GM18517 (cell line): Measurements from ENCODE around the gene CNKSR1.

ENCODE experiments used
- ATAC-seq: cut with Tn5 transposase; IDR thresholded peaks from one replicate; pipeline ENCODE4 v1.9.1; 2021; ENCODE audit warnings: mild to moderate bottlenecking, moderate library complexity; ENCODE audit not compliant: unreplicated experiment

CNKSR1 gene, protein sequence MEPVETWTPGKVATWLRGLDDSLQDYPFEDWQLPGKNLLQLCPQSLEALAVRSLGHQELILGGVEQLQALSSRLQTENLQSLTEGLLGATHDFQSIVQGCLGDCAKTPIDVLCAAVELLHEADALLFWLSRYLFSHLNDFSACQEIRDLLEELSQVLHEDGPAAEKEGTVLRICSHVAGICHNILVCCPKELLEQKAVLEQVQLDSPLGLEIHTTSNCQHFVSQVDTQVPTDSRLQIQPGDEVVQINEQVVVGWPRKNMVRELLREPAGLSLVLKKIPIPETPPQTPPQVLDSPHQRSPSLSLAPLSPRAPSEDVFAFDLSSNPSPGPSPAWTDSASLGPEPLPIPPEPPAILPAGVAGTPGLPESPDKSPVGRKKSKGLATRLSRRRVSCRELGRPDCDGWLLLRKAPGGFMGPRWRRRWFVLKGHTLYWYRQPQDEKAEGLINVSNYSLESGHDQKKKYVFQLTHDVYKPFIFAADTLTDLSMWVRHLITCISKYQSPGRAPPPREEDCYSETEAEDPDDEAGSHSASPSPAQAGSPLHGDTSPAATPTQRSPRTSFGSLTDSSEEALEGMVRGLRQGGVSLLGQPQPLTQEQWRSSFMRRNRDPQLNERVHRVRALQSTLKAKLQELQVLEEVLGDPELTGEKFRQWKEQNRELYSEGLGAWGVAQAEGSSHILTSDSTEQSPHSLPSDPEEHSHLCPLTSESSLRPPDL

DNA sequence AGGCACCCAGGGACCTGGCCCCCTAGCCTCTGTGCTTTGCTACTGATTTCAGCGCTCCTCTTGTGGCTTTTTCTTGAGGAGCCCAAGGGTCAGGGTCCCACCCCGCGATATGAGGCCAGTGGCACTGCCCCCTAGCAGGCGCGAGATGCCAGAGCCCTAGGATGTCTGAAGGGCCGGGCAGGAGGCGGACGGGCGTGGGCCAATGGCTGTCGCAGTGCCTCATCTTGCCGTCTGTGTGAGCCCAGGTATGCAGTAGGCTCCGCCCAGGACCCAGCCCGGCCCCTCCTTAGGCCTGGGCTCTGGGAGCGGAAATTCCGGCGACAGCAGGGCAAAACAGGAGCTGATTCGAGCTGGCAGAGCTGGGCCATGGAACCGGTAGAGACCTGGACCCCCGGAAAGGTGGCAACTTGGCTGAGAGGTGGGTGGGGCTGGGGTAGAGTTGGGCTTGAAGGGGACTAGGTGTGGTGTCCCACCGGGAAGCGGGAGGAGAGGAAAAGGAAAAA, at the start of gene CNKSR1:
Gene CNKSR1 (plus strand): TSS at position 310 of the 503 bp plus-strand sequence. CDS start 57 bp downstream, at position 367.
- no peak for ATAC-seq

DNA sequence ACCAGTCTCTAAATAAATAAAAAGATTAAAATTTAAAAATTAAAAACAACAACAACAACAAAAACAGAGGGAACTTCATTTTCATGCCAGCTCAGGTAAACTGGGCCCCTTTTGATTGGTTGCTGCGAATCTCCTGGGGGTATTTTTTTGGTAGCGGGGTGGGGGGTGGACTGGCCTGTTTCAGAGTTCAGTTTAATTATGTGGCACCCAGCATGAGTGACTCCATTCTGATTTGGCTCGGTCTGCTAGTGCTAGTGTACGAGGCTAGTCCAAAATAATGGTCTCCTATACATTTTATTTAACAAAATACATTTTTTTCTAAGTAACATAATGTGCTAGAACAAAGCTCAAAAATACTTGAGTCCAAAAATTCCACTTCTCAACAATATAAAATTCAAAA, 47.5 kb upstream of the CNKSR1 start:
- no peak for ATAC-seq

DNA sequence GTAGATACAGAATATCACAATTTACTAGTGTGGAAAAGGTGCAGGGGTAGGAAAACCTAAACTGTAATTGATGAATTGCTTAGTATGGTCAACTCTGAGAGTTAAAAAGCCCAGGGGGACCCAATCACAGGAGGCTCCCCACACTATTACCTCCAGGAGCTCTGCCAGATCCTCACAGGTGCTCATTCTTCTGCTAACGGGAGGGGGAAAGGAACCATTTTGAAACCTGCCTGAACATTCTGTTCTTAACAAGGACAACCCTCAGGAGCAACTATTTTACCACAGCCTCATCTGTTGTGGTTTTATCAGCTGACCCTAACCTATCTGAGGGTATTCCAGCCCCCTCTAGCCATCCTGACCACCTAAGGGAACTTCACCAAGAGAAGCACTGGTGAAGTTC, 46.6 kb upstream of the CNKSR1 start:
- ATAC-seq: no peak

DNA sequence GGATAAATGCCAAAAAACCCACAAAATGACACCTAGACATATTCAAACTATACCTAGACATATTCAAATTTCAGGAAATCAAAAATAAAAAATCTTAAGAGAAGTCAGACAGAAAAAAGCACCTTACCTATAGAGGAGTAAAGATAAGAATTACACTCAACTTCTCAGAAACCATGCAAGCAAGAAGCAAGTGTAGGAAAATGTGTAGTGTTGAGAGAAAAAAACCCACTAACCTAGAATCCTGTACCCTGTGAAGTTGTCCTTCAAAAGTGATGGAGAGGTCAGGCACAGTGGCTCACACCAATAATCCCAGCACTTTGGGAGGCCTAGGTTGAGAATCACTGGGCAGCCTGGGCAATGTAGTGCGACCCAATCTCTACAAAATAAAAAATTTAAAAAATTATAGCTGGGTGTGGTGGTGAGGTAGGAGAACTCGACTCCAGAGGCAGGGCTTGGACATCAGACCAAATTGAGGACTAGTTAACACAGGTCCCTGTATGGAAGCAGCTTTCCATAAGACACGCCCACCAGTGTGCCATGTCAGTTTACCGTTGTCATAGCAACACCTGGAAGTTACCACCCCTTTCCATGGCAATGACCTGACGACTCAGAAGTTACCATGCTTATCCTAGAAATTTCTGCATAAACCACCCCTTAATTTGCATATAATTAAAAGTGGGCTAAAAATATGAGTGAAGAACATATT, 45.0 kb upstream of the CNKSR1 start:
- ATAC-seq: no peak

DNA sequence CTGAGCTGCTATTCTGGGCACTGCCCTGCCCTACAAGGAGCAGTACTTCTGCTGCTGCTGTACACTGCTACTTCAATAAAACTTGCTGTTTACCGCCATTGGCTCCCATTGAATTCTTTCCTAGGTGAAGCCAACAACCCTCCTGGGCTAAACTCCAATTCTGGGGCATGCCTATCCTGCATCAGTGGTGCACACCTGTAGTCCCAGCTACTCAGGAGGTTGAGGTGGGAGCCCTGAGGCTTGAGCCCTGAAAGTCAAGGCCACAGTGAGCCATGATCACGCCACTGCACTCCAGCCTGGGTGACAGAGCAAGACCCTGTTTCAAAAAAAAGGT, 44.5 kb upstream of the CNKSR1 start:
- no peak for ATAC-seq

DNA sequence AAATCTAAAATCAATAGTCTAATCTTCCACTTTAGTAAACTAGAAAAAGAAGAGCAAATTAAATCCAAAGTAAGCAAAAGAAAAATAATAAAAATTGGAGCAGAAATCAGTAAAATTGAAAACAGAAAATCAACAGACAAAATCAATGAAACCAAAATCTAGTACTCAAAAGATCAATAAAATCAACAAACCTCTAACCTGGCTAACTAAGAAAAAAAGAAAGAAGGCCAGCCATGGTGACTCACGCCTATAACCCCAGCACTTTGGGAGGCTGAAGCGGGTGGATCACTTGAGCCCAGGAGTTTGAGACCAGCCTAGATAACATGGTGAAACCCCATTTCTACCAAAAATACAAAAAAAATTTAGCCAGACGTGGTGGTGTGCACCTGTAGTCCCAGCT, 42.8 kb upstream of the CNKSR1 start:
- no peak for ATAC-seq

DNA sequence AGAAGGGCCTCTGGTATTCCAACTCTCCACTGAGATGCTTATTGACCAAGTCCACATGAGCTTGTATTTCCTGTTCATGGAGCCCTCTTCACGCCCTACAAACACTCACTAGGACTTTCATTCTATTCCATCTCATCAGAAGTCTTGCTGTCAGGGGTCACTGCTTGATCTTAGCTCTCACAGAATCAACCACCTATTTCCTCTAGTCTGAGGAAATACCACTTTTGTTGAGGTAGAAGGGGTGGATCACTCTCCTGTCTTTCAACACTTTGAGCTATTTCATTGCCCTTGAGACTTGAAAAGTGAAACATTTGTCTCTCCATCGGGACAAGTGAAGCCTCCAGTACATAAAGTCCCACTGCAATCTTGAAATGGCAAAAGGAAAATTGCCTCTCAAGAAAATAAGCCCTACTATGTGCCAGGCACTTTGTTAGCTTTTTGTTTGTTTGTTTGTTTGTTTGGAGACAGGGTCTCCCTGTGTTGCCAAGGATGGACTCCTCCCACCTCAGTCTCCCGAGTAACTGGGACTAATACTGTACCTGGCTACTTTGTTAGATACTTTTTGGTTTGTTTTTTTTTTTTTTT, 38.2 kb upstream of the CNKSR1 start:
- ATAC-seq: no peak

DNA sequence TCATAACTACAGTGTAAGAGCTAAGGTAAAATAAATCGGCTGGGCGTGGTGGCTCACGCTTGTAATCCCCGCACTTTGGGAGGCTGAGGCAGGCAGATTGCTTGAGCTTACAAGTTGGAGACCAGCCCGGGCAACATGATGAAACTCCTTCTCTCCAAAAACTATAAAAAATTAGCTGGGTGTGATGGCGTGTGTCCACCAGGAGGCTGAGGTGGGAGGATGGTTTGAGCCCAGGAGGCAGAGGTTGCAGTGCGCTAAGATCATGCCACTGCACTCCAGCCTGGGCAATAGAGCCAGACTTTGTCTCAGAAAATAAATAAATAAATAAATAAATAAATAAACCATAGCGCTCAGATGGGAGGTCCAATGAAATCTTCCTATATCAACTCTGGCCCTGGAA, 35.1 kb upstream of the CNKSR1 start:
- no peak for ATAC-seq

DNA sequence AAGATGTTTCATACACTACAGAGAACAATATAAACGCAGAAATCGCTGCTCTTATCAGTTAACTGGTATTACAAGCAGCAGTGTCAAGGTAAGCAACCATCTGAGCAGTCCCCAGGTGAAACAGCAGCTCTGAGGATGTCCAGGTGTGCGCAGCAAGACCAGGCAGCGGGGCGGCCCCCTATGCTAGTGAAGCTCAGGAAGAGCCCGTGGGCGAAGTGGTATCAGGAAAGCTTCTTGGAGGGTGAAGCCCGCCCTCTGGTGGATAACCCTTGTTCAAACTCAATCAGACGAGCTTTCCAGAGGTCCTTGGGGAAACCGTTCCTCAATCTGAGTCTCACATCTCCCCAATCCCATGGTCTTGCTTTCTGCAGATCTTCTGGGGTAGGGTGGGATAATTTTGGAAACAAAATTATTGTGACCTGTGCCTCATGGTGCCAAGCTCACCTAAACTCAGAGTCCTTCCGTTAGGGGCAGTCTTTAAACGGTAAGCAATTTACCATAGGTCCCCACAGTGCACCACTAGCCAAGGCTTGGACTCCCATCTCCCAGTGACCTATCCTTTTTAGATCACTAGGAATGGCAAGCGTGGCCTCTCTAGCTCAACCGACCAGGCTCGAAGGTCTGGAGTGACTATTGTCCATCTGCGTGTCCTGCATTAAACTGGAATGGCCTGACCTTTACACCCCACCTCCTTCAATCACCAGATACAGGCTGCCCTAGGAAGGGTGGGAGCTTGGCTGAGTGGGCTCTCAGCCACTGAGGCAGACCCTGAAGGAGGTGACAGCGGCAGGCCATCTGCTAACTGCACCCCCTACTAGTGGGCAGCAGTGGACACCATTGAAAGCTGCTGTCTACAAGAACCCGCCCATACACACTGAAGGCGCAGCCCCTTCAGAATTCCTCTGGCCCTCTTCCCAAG, 32.0 kb upstream of the CNKSR1 start:
- no peak for ATAC-seq

DNA sequence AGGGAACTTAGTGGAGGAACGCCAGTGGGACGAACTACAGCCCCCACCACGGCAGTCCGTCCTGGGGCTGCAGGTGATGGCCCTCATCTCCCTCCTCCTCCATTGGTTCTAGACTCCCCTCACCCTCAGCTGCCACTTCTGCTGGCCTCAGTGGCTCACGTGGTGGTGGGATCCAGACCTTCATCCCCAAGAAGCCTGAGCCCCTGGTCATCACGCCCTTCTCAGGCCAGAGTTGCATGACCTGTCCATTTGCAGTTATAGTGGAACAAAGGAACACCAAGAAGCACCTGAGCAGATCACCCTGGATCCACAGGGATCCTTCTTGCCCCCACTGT, 31.4 kb upstream of the CNKSR1 start:
- no peak for ATAC-seq

DNA sequence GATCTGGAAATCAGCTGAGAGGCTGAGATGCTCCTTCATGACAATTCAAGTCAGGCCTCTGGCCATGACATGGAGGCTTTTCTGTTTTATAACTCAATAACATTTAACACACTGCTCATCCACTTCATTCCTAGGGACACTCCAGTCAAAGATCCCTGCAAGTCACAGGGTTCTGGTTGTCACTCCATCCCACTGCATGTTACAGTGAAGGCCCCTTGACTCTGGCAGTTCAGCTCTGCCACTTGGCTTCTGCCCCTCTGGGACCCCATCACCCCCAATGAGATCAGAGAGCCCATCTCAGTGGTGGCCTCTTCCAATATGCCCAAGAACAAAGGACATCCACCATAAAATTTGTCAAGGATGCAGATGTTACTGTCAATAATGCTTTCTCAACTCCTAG, 28.4 kb upstream of the CNKSR1 start:
- ATAC-seq: no peak

DNA sequence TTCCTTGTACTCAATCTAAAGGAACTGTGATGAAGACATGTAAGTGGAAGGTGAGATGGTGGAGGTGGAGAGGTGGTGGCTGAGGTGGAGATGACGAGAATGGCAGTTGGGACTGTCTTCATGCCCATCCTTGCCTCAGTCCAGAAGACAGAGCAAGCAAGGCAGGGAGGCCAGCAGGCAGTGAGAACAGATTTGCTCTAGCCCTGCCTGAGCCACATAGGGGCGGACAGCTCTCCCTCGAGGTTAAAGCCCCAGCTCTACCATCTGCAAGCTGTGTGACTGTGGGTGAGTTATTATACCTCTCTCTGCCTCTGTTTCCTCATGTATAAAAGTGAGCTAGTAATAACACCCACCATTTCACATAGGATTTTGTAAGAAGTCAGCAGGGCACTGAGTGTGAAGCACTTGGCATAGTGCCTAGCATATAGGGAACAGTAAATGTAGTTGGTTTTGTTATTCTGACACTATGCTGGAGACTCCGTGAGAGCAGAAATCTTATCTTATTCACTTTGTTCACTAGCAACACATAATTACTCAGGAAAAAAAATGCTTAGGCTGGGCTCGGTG, 23.2 kb upstream of the CNKSR1 start:
- no peak for ATAC-seq

DNA sequence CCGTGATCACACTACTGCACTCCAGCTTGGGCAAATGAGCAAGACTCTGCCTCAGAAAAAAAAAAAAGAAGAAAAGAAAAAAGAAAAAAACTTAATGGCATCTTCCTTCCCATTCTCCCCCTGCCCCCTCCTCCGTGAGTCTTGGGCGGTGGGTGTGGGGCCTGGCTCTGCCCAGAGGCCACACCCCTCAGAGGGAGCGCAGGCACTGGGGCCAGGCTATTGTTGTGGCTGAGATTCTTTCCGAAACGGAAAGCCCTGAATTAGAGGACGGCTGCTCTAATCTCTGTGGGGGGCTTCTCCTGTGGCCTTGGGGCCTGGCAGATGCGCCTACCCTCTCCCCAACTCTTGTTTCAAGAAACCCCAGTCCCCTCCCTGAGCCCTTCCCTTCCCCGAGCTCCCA, 22.5 kb upstream of the CNKSR1 start:
- ATAC-seq: no peak

DNA sequence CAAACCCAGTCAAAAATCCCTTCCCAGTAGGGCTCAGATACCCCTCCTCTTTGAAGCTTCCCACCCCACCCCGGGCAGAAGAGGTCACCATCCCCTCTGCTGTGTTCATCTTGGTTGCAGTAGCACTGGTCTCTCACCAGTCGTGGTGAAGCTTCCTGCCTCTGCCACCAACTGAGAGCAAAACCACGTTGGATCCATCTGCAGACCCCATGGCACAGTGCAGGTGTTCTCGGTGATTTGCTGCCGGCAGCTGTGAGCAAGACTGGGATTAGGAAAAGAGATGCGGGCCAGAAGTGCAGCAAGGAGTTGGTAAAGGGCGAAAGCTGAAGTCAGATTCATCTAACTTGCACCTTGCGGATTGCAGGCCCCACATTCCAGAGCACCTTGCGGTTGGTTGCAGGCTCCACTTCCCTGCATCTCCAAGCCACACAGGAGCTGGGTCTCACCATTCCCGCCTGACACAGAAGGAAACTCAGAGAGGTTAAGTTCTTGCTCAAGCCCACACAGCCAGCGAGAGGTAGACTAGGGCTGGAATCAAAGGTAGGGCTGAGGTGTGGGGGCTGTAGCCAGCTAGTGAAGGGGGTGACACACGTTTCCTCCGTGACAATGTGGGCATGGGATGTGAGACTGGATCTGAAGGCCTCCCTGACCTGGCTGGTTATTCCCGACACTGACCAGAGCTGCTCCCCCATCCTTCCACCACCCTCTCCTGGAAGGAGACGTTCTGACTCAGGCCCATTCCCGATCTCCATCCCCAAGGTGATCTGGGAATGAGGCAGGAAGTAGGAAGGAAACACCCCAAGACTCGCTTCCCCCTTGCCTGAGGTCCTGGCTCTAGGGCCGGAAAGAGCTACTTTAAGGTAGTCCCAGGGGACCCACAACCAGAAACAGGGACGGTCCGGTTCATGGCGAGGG, 21.7 kb upstream of the CNKSR1 start:
- no peak for ATAC-seq

DNA sequence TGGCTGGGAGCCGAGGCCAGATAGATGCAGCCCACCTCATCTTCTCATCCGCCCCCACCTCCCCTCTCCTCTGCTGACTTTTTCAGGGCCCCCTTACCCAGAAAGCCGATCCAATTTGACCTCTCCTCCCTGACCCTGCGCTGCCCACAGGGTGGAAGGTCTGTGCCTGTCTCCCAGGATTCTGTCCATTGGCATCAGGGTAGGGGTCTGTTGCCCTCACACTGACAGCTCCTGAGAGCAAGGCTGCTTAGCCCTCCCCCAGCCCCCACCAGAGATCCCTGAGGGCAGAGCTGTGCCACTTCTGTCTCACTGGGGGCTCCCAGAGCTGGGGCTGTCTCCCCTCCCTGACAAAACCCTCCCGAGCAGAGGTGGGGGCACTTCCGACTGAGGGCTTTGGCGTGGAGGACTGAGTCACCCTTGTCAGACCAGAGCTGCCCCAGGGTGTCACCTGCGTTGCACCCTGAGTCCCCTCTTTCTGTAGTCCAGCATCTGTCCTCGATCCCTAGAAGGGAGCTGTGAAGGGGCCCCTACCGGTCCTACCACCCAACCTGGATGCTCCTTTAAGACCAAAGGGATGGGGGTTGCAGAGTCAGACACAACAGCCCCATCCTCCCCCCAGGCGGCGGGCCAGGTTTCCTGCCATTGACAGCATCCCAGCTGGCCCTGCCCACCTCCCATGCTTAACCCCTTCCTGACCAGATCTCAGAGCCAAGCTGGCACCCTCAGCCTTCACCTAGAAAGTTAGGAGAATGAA, 20.8 kb upstream of the CNKSR1 start:
- ATAC-seq: no peak

DNA sequence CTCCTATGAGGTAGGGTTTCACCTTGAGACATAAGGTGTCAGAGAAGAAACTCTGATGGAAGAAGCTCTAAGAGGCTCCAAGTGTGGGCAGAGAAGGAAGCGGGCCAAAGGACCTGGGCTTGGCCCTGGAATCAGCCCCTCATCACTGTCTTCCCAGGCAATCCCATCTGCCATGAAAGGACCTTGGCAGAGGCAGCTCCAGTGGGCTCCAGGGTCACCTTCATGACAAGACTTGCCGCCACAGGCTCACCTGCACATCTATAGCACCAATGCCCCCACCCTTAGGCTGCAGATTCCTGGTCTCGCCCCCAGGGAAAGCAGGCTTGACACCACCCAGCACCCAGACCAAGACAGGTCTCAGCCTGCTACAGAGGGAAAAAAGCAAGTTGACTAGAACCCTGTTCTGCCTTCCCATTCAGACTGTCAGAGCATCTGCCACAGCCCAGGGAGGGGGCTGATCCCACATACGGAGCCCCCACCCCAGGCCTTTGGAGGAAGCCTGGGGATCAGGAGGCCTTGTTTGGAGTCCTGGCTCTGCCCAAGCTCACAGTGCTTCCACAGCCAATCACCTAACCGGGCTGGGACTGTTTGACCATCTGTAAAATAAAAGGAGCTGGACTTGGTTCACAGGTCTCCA, 18.9 kb upstream of the CNKSR1 start:
- ATAC-seq: no peak

DNA sequence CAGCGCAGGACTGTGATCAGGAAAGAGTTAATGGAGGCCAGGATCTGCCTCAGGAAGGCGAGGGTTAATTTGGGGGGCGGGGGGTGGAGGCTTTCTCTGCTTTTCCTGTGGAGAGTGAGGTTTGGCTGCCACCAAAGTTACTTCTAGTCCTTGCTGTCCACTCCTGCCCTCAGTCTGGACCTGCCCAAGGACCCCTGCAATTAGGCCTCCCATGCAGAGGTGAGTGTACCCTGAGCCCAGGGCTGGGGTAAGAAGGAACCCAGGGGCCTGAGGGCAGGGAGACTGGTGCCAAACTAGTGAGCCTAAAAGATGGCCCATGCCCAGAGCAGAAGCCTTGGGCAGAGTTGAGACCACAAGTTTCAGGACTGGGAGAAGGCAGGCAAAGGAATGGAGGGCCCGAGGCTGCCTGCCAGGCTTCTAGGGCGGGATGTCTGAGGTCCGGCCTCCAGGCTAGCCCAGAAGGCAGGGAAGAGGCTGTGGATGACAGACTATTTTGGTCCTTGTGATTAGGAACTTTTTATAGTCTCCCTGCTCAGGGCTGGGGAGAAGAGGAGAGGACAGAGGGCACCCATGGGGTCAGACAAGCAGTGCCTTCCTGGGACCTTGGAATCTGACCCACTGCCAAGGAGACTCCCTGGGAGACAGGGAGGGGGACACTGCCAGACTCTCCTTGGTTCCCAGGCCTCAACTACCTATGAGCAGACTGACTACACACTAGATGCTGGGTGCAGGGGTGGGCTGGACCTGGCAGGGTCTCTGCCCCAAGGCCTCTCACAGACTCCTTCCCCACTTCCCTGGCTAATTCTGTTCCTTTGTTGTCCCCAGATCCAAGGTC, 18.2 kb upstream of the CNKSR1 start, which contains the start of gene FAM110D:
Gene FAM110D (plus strand): TSS at position 172 of the 835 bp plus-strand sequence. CDS start 2,213 bp downstream, outside the sequence.
- ATAC-seq: no peak
